ENCODE results near the gene THBS2. TPM values are rescaled to one million over a fixed set of nuclear protein-coding genes. Genes with fewer than 3 reads are reported as not detected.

Gene THBS2
- total RNA-seq, 2 donors from 2014 or later = 673 to 817 TPM

GRCh38 chr6:169237496-169238134 lies 16.0 kb downstream of the THBS2 start:
- Histone ChIP-seq H3K27me3 (replicated peaks; ENCODE audit: insufficient read depth) (no peaks in the 10 kb centered on the region), H3K4me3 (no peak overlapping the region), H3K9me3 (no peaks in the 10 kb centered on the region), H3K36me3 (peaks cover 56% of the 10 kb centered on the region), H3K4me1 (ENCODE audit: control insufficient read depth in 1 of 2, low read depth in 2 of 2) (peaks cover 0 to 6% of the 10 kb centered on the region in 2 donors), H3K27ac (peak overlapping the region in 1 of 2 donors; percentile 13)
- ATAC-seq (ENCODE audit: insufficient number of reproducible peaks, low FRiP score, low read depth) (no peak), DNase-seq (ENCODE audit: low spot score) (no peak)
- no peak for TF ChIP-seq CTCF (IDR thresholded peaks at IDR 0.05)

GRCh38 chr6:169236988-169237387 lies 16.7 kb downstream of the THBS2 start:
- no peak overlapping the region for H3K27ac ChIP-seq
- no peak for ATAC-seq (ENCODE audit: insufficient number of reproducible peaks, low FRiP score, low read depth)

GRCh38 chr6:169236545-169236944 lies 17.1 kb downstream of the THBS2 start:
- ATAC-seq (ENCODE audit: insufficient number of reproducible peaks, low FRiP score, low read depth) = no peak
- H3K4me3 ChIP-seq = no peak overlapping the region
- H3K36me3 ChIP-seq = peaks cover 62% of the 10 kb centered on the region
- TF ChIP-seq CTCF (IDR thresholded peaks at IDR 0.05) = no peak
- H3K4me1 ChIP-seq (ENCODE audit: control insufficient read depth in 1 of 2, low read depth in 2 of 2) = peaks cover 0 to 6% of the 10 kb centered on the region in 2 donors
- DNase-seq (ENCODE audit: low spot score) = no peak
- no peaks in the 10 kb centered on the region for H3K9me3 ChIP-seq
- no peak overlapping the region for H3K27ac ChIP-seq
- no peaks in the 10 kb centered on the region for H3K27me3 ChIP-seq (replicated peaks; ENCODE audit: insufficient read depth)

More at GRCh38 chr6:169236988-169237387, 16.7 kb downstream of the THBS2 start:
- DNase-seq (ENCODE audit: low spot score) = no peak
- H3K4me1 ChIP-seq (ENCODE audit: control insufficient read depth in 1 of 2, low read depth in 2 of 2) = peaks cover 0 to 6% of the 10 kb centered on the region in 2 donors
- TF ChIP-seq CTCF (IDR thresholded peaks at IDR 0.05) = no peak
- no peaks in the 10 kb centered on the region for H3K27me3 ChIP-seq (replicated peaks; ENCODE audit: insufficient read depth)
- peaks cover 62% of the 10 kb centered on the region for H3K36me3 ChIP-seq
- no peak overlapping the region for H3K4me3 ChIP-seq
- no peaks in the 10 kb centered on the region for H3K9me3 ChIP-seq

- no peaks in the 10 kb centered on the region for H3K9me3 ChIP-seq
- no peak overlapping the region for H3K27ac ChIP-seq
- ATAC-seq (ENCODE audit: insufficient number of reproducible peaks, low FRiP score, low read depth) = no peak
- no peak for DNase-seq (ENCODE audit: low spot score)
- peaks cover 62% of the 10 kb centered on the region for H3K36me3 ChIP-seq
- H3K4me1 ChIP-seq (ENCODE audit: control insufficient read depth in 1 of 2, low read depth in 2 of 2) = peaks cover 0 to 6% of the 10 kb centered on the region in 2 donors
- H3K27me3 ChIP-seq (replicated peaks; ENCODE audit: insufficient read depth) = no peaks in the 10 kb centered on the region
- H3K4me3 ChIP-seq = no peak overlapping the region
- no peak for TF ChIP-seq CTCF (IDR thresholded peaks at IDR 0.05)
Observed at GRCh38 chr6:169235286-169235685, 18.4 kb downstream of the THBS2 start.

GRCh38 chr6:169234634-169235033 lies 19.0 kb downstream of the THBS2 start:
- H3K36me3 ChIP-seq = peaks cover 59% of the 10 kb centered on the region
- no peaks in the 10 kb centered on the region for H3K27me3 ChIP-seq (replicated peaks; ENCODE audit: insufficient read depth)
- no peak overlapping the region for H3K27ac ChIP-seq
- H3K4me1 ChIP-seq (ENCODE audit: control insufficient read depth in 1 of 2, low read depth in 2 of 2) = peaks cover 0 to 10% of the 10 kb centered on the region in 2 donors
- no peak overlapping the region for H3K4me3 ChIP-seq
- DNase-seq (ENCODE audit: low spot score) = no peak
- H3K9me3 ChIP-seq = no peaks in the 10 kb centered on the region
- TF ChIP-seq CTCF (IDR thresholded peaks at IDR 0.05) = no peak
- no peak for ATAC-seq (ENCODE audit: insufficient number of reproducible peaks, low FRiP score, low read depth)

Measured in thoracic aorta (tissue), 2 donors.